K562 (cell line): ENCODE results near the gene PLXDC2. TPM values are rescaled to one million over a fixed set of nuclear protein-coding genes. Genes with fewer than 3 reads are reported as not detected.

Source experiments
- ATAC-seq: fragments of 200-7000 bp; cut with Tn5 transposase; 3 replicates; pipeline ENCODE4 v1.9.1; 2020; ENCODE audit warnings: moderate library complexity
- BruUV-seq: library from RNA; stranded (reverse); fragments of 400-500 nt; replicated peaks from 2 replicates; lab custom pipeline; 2021; lab: Mats Ljungman, UMichigan
- CTCF ChIA-PET: fragments of 300-600 bp; formaldehyde crosslinking; extraction: SDS; loops from one replicate; lab custom pipeline; 2021; ENCODE audit warnings: low intra/inter-chr PET ratio; lab: Yijun Ruan, JAX
- POLR2A ChIA-PET: fragments of 300-600, 350-650 bp; sonication (Branson Sonifier 250); formaldehyde crosslinking; extraction: SDS; loops from one replicate; lab custom pipeline; 2021; ENCODE audit warnings: antibody characterized with exemption, inconsistent platforms; lab: Yijun Ruan, JAX
- DNase-seq, 4 experiments: peaks; one replicate each; pipeline versions ENCODE4 v3.0.0 to v3.0.0-alpha.2; 2011 to 2018; ENCODE audit warnings: low spot score in 3 of 4, mixed read lengths in 3 of 4; ENCODE audit errors: extremely low read depth in 1 of 4
- FAIRE-seq: peaks from 2 replicates; lab custom pipeline; 2011; peaks lifted over from hg19 to GRCh38; lab: Jason Lieb, UNC
- H2AFZ ChIP-seq: 2 replicates; pipeline ENCODE4 v1.6.0; 2011; ENCODE audit warnings: low read depth, low read length, control low read depth, inconsistent platforms
- H3K27ac ChIP-seq: fragments of 200-600 bp; 3 replicates; pipeline ENCODE4 v1.8.0; 2011; ENCODE audit warnings: low read depth, mild to moderate bottlenecking, control low read depth, inconsistent platforms, low read length, moderate library complexity, mixed read lengths; ENCODE audit errors: extremely low read depth
- H3K27me3 ChIP-seq, 2 experiments: fragments of 300-600 bp in 1 of 2; 2 replicates in 1 of 2; 3 replicates in 1 of 2; pipeline versions ENCODE4 v1.6.0 to v1.8.0; 2011; ENCODE audit warnings: inconsistent platforms in 2 of 2, low read length in 2 of 2, mild to moderate bottlenecking in 1 of 2, mixed read lengths in 1 of 2, moderate library complexity in 1 of 2; ENCODE audit not compliant: control insufficient read depth in 2 of 2, insufficient read depth in 2 of 2
- H3K36me3 ChIP-seq: fragments of 300-600 bp; 3 replicates; pipeline ENCODE4 v1.8.0; 2011; ENCODE audit warnings: mild to moderate bottlenecking, low read length, inconsistent platforms; ENCODE audit not compliant: control insufficient read depth, insufficient read depth
- H3K4me1 ChIP-seq, 2 experiments: fragments of 200-600 bp in 1 of 2; replicated peaks in 1 of 2; 2 replicates in 1 of 2; 3 replicates in 1 of 2; pipeline versions ENCODE4 v1.5.1 to v1.8.0; 2011; ENCODE audit warnings: inconsistent platforms in 2 of 2, low read length in 2 of 2, mild to moderate bottlenecking in 1 of 2, mixed read lengths in 1 of 2, moderate library complexity in 1 of 2; ENCODE audit not compliant: control insufficient read depth in 2 of 2, insufficient read depth in 2 of 2
- H3K4me2 ChIP-seq: 2 replicates; pipeline ENCODE4 v1.6.1; 2011; ENCODE audit warnings: low read length, control low read depth, inconsistent platforms, mixed read lengths; ENCODE audit not compliant: insufficient read depth
- H3K4me3 ChIP-seq: fragments of 200-600 bp; sonication (generic), shearing (Covaris generic); 2 replicates; pipeline ENCODE4 v1.5.1; 2016; ENCODE audit warnings: control low read depth, inconsistent platforms
- H3K79me2 ChIP-seq: fragments of 200-600 bp; 3 replicates; pipeline ENCODE4 v1.8.0; 2011; ENCODE audit warnings: low read length, inconsistent platforms; ENCODE audit not compliant: control insufficient read depth, insufficient read depth
- H3K9ac ChIP-seq, 2 experiments: 2 replicates each; pipeline versions ENCODE4 v1.6.0 to v1.6.1; 2011; ENCODE audit warnings: low read depth in 2 of 2, low read length in 2 of 2, control low read depth in 1 of 2, inconsistent platforms in 1 of 2, mild to moderate bottlenecking in 1 of 2, mixed read lengths in 1 of 2; ENCODE audit not compliant: insufficient read depth in 1 of 2
- H3K9me1 ChIP-seq: one replicate; pipeline ENCODE4 v1.6.0; 2011; ENCODE audit warnings: inconsistent platforms, mild to moderate bottlenecking, low read length, moderate library complexity; ENCODE audit not compliant: control insufficient read depth, insufficient read depth
- H3K9me3 ChIP-seq: replicated peaks from 2 replicates; pipeline ENCODE4 v1.5.1; 2011; ENCODE audit warnings: low read depth, low read length, inconsistent platforms; ENCODE audit not compliant: control insufficient read depth, insufficient read depth
- H4K20me1 ChIP-seq: replicated peaks from 2 replicates; pipeline ENCODE4 v1.6.1; 2011; ENCODE audit warnings: low read length, inconsistent platforms, mixed read lengths; ENCODE audit not compliant: control insufficient read depth, insufficient read depth
- GATAD2B ChIP-seq: fragments of 450-650 bp; IDR thresholded peaks from 2 replicates; pipeline ENCODE4 v1.6.1; 2017; ENCODE audit warnings: mild to moderate bottlenecking, borderline replicate concordance
- HIVEP1 ChIP-seq: fragments of 250-450 bp; sonication (Bioruptor Pico); IDR thresholded peaks from 2 replicates; pipeline ENCODE4 v1.4.0; 2020; ENCODE audit warnings: mild to moderate bottlenecking
- HOXB6 ChIP-seq: fragments of 250-450 bp; sonication (Bioruptor Pico); IDR thresholded peaks from 2 replicates; pipeline ENCODE4 v1.5.1; 2022; ENCODE audit warnings: mild to moderate bottlenecking, borderline replicate concordance
- KLF10 ChIP-seq: fragments of 250-450 bp; sonication (Bioruptor Pico); IDR thresholded peaks from 2 replicates; pipeline ENCODE4 v1.6.1; 2021; ENCODE audit warnings: matching md5 sums
- MIER1 ChIP-seq: fragments of 450-650 bp; IDR thresholded peaks from 2 replicates; pipeline ENCODE4 v1.6.1; 2016; ENCODE audit warnings: antibody characterized with exemption, mild to moderate bottlenecking, low read depth
- POLR2B ChIP-seq: fragments of 450-650 bp; IDR thresholded peaks from 2 replicates; pipeline ENCODE4 v1.6.1; 2018; ENCODE audit warnings: low read depth; ENCODE audit not compliant: partially characterized antibody
- RFX5 ChIP-seq: IDR thresholded peaks from 2 replicates; pipeline ENCODE4 v1.6.1; 2011; ENCODE audit warnings: low read depth, mild to moderate bottlenecking, improper control_type of control experiment, low read length
- SAFB2 ChIP-seq: fragments of 200-400 bp; formaldehyde crosslinking; IDR thresholded peaks from 2 replicates; pipeline ENCODE4 v1.6.1; 2018; ENCODE audit warnings: borderline replicate concordance, low read length, low read depth, moderate library complexity; ENCODE audit not compliant: severe bottlenecking
- SIX5 ChIP-seq, 2 experiments: IDR thresholded peaks; 2 replicates each; pipeline ENCODE4 v1.6.1; 2011; ENCODE audit warnings: low read length in 2 of 2, borderline replicate concordance in 1 of 2, low read depth in 1 of 2, mild to moderate bottlenecking in 1 of 2, moderate library complexity in 1 of 2; ENCODE audit not compliant: insufficient read depth in 1 of 2
- SMARCA4 ChIP-seq: fragments of 450-650 bp; IDR thresholded peaks from 2 replicates; pipeline ENCODE4 v1.6.1; 2016
- TAF15 ChIP-seq: fragments of 200-400 bp; formaldehyde crosslinking; IDR thresholded peaks from 2 replicates; pipeline ENCODE4 v1.6.1; 2017; ENCODE audit warnings: mild to moderate bottlenecking, low read depth, low read length, moderate library complexity
- ZNF347 ChIP-seq: fragments of 450-650 bp; formaldehyde crosslinking; IDR thresholded peaks from 2 replicates; pipeline ENCODE4 v1.4.0; 2020; ENCODE audit warnings: low read depth, mild to moderate bottlenecking, moderate library complexity
- ZNF699 ChIP-seq: fragments of 250-450 bp; sonication (Bioruptor Pico); IDR thresholded peaks from 2 replicates; pipeline ENCODE4 v1.8.0; 2021; ENCODE audit warnings: mild to moderate bottlenecking, moderate library complexity; ENCODE audit not compliant: insufficient replicate concordance
- WGBS: fragments of 100-300 bp; shearing (Covaris generic); methylation state at CpG from one replicate; pipeline ENCODE4 v1.1.6; 2016; ENCODE audit warnings: low coverage, mixed read lengths; ENCODE audit not compliant: insufficient coverage; ENCODE audit errors: missing lambda C conversion rate; 5-methylcytosine and 5-hydroxymethylcytosine counted together
- in situ Hi-C: fragments of 300-500 bp; cut with MboI; formaldehyde crosslinking; loops from 4 replicates; pipeline ENCODE4 v1.15.0; 2018; ENCODE audit warnings: inconsistent platforms, mixed read lengths
- intact Hi-C: fragments of 100-400 bp; cut with micrococcal nuclease; formaldehyde crosslinking; loops from 2 replicates; pipeline ENCODE4 v1.14.2; 2022
- polyA plus RNA-seq, 8 experiments: library from polyadenylated mRNA; depleted of rRNA in 4 of 8; stranded (reverse) in 5 of 8; unstranded in 3 of 8; fragments of >200 nt; fragmentation: Nextera tagmentation in 2 of 8; fragmentation: Illumina TruSeq in 1 of 8; extraction: Ambion mirVana in 2 of 8; extraction: Trizol in 1 of 8; gene quantifications; 2 replicates each; pipeline versions ENCODE4 v1.2.1 to v1.2.3, GENCODE V29; 2011 to 2014; ENCODE audit warnings: inconsistent platforms in 1 of 8, missing spikeins in 1 of 8
- total RNA-seq, 7 experiments: library from RNA; depleted of rRNA in 6 of 7; stranded (reverse); fragments of >200 nt in 6 of 7; fragmentation: Illumina TruSeq in 2 of 7; extraction: Trizol in 2 of 7; gene quantifications; 2 replicates each; pipeline versions ENCODE4 v1.2.1 to v1.2.3, GENCODE V29; 2011 to 2021; ENCODE audit warnings: low replicate concordance in 1 of 7

PLXDC2 gene
- total and polyA plus RNA-seq, 9 of the 15 experiments (the other 6 are each of a cell fraction or from before 2014, with no cell fraction given) = 0.01 to 0.33 (median 0.10) TPM; not detected in 3

DNA sequence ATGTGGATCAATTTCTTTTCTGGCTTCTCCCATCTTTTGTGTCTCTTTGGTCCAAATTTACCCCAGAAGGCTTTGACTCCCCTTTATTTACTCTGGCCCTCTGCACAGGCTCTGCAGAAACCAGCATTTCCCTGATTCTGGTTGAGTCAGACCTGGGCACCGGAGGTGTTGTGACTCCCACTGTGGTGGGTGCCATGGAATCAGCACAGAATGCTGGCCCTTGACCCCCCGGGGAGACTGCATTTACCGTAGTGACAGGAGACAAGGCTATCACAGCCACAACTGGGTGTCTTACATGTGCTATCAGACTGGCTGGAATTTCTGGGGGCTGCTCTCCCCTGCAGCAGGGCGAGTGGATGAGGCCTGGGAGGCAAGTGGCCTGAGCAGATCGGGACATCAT lies 37.6 kb downstream of the PLXDC2 start:
- BruUV-seq = no TSS peak
- Histone ChIP-seq H3K27me3 (no peaks in the 10 kb centered on the region), H3K27ac (no peak overlapping the region), H3K4me1 (no peaks in the 10 kb centered on the region), H3K4me2 (no peak overlapping the region), H3K9me1 (no peaks in the 10 kb centered on the region), H3K79me2 (no peaks in the 10 kb centered on the region), H4K20me1 (no peaks in the 10 kb centered on the region), H2AFZ (no peak overlapping the region), H3K9ac (no peak overlapping the region), H3K4me3 (no peak overlapping the region), H3K9me3 (no peaks in the 10 kb centered on the region), H3K36me3 (no peaks in the 10 kb centered on the region)
- TF ChIP-seq RFX5 = no peak
- TF ChIP-seq ZNF699 = no peak
- TF ChIP-seq GATAD2B = no peak
- no peak for TF ChIP-seq HIVEP1 (CRISPR knock-in tag)
- TF ChIP-seq SAFB2 = no peak
- in situ Hi-C loops (no loop called here), intact Hi-C loops (no loop called here)
- no peak for DNase-seq
- POLR2A ChIA-PET = no interaction called here
- 0% methylated on average over 5 of the region's 5 CpGs for WGBS
- FAIRE-seq = no peak
- ATAC-seq = no peak
- CTCF ChIA-PET = no interaction called here

DNA sequence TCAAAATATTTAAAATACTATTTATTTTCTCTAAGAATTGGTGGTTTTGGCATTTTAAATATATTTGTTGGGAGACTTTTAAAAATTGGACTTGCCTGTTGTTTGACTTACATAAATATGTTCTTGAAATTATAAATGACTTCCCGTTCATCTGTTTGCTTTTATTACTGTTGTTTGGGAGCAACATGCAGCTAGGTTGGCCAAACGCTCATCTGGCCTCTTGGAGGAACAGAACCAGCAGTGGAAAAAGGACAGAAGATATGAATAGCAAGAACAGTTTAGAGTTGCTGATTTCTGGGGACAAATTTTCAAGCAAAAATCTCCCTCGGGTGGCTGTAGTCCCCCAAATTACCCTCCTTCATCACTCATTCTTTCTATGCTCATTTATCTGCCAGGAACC lies 41.6 kb downstream of the PLXDC2 start:
- intact Hi-C loops (no loop called here), in situ Hi-C loops (no loop called here)
- H3K9me3 ChIP-seq = no peaks in the 10 kb centered on the region

More for the DNA sequence above, 41.6 kb downstream of the PLXDC2 start:
- Histone ChIP-seq H3K27ac (no peak overlapping the region), H2AFZ (no peak overlapping the region), H3K27me3 (no peaks in the 10 kb centered on the region), H3K4me2 (no peak overlapping the region), H3K9me1 (no peaks in the 10 kb centered on the region), H3K36me3 (no peaks in the 10 kb centered on the region), H3K4me1 (no peaks in the 10 kb centered on the region), H4K20me1 (no peaks in the 10 kb centered on the region), H3K4me3 (no peak overlapping the region), H3K79me2 (no peaks in the 10 kb centered on the region)
- WGBS = 0% methylated on average over 3 of the region's 3 CpGs
- ChIA-PET POLR2A (no interaction called here), CTCF (no interaction called here)
- DNase-seq = no peak
- no peak for FAIRE-seq
- BruUV-seq = no TSS peak
- no peak for ATAC-seq
- TF ChIP-seq SIX5 (IDR thresholded peaks at IDR 0.05; ENCODE audit: borderline replicate concordance in 1 of 2, insufficient read depth in 1 of 2, low read depth in 1 of 2, low read length in 2 of 2) (no peak), POLR2B (no peak), HOXB6 (CRISPR knock-in tag) (no peak), ZNF347 (CRISPR knock-in tag) (no peak), KLF10 (CRISPR knock-in tag) (no peak), MIER1 (no peak), SMARCA4 (no peak), TAF15 (no peak)
- TF ChIP-seq, all 486 proteins: peak for 0
- no peak overlapping the region for H3K9ac ChIP-seq
